GM12801 (cell line): ENCODE results near the gene CHI3L2.

Source experiments
- CTCF ChIP-seq: IDR thresholded peaks from one replicate; pipeline ENCODE4 v1.5.1; 2011; ENCODE audit warnings: control low read depth; ENCODE audit not compliant: insufficient read length; ENCODE audit errors: extremely low read depth

The CHI3L2 gene

DNA sequence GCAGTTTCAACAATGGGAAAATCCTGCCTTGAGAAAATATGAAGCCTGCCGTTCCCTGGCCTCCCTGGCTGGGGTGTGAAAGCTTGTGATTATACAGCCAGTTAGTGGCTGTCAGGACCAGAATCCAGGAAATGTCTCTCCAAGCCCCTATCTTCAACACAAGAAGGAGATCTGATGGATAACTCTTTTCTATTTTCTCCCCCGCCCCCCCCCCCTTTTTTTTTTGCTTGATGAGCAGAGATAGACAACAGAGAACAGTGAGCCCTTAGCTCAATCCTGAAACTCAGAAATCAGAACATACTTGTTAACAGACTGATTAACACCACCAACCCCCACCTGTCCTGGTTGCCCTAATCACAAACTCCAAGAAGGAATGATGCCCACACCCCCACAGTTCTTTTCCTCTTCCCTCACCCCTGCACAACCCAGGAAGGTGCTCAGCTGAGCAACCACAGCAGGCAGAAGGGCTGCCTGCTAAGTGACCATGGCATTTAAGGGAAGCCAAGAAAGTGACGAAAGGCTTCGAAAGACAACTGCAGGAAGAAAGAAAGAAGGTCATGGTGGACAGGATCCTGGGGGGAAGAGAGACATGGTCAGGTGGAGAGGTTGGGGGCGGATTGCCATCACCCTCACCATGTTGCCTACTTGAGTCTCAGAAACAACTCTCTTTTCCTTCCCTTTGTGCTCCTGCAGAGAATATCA lies 14.7 kb upstream of the CHI3L2 start:
- no peak for TF ChIP-seq CTCF

DNA sequence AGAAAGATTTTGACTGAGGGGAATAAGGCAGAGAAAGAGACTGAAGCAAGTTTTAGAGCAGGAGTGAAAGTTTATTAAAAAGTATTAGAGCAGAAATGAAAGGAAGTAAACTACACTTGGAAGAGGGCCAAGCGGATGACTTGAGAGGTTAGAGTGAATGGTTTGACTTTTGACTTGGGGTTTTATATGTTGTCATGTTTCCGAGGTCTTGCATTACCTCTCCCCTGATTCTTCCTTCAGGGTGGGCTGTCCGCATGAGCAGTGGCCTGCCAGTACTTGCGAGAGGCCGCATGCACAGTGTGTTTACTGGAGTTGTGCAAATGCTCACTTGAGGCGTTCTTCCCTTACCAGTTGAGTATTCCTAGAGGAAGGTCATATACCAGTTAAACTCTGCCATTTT lies 14.1 kb upstream of the CHI3L2 start:
- TF ChIP-seq CTCF = no peak

DNA sequence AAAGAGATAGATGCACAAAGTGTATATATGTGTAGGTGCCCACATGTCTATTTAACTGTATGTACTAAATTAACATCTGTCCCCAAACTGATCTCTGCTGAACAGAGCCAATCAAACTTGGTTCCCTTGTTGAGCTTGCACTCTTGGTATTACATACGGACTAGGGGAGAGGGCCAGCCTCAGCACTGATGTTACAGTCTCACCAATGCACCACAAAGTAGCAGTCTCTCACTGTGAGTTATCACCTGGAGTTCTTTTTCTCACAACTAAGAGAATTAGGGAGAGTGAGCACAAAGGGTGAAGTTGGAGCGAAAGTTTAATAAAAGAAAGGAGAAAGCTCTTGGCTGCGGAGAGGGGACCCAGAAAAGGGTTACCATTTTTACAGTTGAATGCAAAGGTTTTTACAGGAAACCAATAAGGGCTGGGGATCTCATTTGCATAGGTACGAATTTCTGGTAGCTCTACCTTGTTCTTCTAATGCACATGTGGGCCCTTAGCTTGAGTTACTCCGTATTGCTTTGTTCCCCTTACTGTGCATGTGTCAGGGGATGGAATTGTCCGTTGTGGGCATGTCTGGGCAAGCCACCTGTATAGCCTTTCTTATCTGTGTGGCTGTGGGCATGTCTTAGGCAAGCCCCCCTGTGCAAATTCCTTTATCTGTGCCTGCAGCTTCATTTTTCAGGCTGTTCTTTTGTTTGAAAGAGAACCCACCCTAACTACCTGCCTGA lies 13.3 kb upstream of the CHI3L2 start:
- no peak for TF ChIP-seq CTCF

- TF ChIP-seq CTCF = no peak
Measured at GRCh38 chr1:111214884-111215283, 12.6 kb upstream of the CHI3L2 start.

GRCh38 chr1:111216751-111217150 lies 10.8 kb upstream of the CHI3L2 start:
- no peak for TF ChIP-seq CTCF

GRCh38 chr1:111217183-111217910 lies 10.2 kb upstream of the CHI3L2 start:
- no peak for TF ChIP-seq CTCF

DNA sequence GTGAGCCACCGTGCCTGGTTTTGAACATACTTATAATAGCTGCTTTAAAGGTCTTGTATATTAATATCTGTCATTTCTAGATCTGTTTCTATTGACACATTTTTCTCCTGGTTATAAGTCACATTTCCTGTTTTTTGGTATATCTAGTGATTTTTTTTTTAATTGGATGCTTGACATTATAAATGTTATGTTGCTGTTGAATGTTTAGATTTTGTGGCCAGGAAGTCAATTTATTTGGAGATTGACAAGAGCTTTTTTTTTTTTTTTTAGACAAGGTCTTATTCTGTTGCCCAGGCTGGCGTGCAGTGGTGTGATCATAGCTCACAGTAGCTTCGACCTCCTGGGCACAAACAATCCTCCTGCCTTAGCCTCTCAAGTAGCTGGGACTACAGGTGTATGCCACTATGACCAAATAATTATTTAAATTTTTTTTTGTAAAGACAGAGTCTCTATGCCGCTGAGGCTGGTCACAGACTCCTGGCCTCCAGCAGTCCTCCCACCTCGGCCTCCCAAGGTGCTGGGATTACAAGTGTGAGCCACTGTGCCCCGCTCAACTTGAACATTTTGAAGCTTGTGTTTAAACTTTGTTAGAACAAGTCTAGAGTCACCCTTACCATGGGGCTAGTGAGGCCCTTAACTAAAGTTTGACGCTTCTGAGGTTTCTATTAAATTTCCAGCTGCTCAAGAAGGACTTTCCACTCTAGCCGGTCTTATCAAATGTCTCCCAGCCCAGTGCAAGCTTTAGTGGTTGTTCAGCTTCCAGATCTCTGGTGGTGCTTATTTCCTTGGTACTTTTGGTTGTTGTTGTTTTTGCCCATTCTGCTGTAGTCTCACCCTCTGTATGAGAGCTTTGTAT lies 8.6 kb upstream of the CHI3L2 start:
- no peak for TF ChIP-seq CTCF
